Caco-2 (cell line): ENCODE results near the gene DNPH1. TPM values are rescaled to one million over a fixed set of nuclear protein-coding genes. Genes with fewer than 3 reads are reported as not detected.

ENCODE experiments used
- BruUV-seq: library from RNA; stranded (reverse); fragments of 400-500 nt; replicated peaks from 2 replicates; lab custom pipeline; 2021; lab: Mats Ljungman, UMichigan
- CTCF ChIA-PET: fragments of 300-600 bp; sonication (Branson Sonifier 250); formaldehyde crosslinking; loops from one replicate; lab custom pipeline; 2022; ENCODE audit warnings: antibody characterized with exemption; lab: Charles Lee
- POLR2A ChIA-PET: fragments of 300-600 bp; sonication (Branson Sonifier 250); formaldehyde crosslinking; loops from one replicate; lab custom pipeline; 2022; ENCODE audit warnings: antibody characterized with exemption; lab: Charles Lee
- DNase-seq, 2 experiments: peaks; one replicate each; pipeline versions ENCODE4 v3.0.0 to v3.0.0-alpha.2; 2020 to 2022
- H3K27me3 ChIP-seq: replicated peaks from 2 replicates; pipeline ENCODE4 v1.6.0; 2011; ENCODE audit warnings: low read length; ENCODE audit not compliant: control insufficient read depth, insufficient read depth
- H3K36me3 ChIP-seq: 2 replicates; pipeline ENCODE4 v1.5.1; 2011; ENCODE audit warnings: low read length; ENCODE audit not compliant: control insufficient read depth, insufficient read depth
- H3K4me1 ChIP-seq: fragments of 250-450 bp; sonication (Bioruptor Pico); 2 replicates; pipeline ENCODE4 v1.5.1; 2020; ENCODE audit warnings: mild to moderate bottlenecking
- H3K4me3 ChIP-seq: 2 replicates; pipeline ENCODE4 v1.5.1; 2011; ENCODE audit warnings: low read depth, mild to moderate bottlenecking, control low read depth, low read length
- H3K9me3 ChIP-seq: fragments of 250-450 bp; sonication (Bioruptor Pico); 2 replicates; pipeline ENCODE4 v1.5.1; 2020; ENCODE audit warnings: mild to moderate bottlenecking, moderate library complexity
- H3K27ac Mint-ChIP-seq: one replicate; pipeline ENCODE4 v1.8.0; 2022; ENCODE audit warnings: mixed read lengths; ENCODE audit not compliant: unreplicated experiment
- H3K27me3 Mint-ChIP-seq: one replicate; pipeline ENCODE4 v1.8.0; 2022; ENCODE audit warnings: mixed read lengths; ENCODE audit not compliant: insufficient read depth, unreplicated experiment
- H3K36me3 Mint-ChIP-seq: one replicate; pipeline ENCODE4 v1.8.0; 2022; ENCODE audit warnings: mild to moderate bottlenecking, mixed read lengths; ENCODE audit not compliant: insufficient read depth, unreplicated experiment
- H3K4me1 Mint-ChIP-seq: one replicate; pipeline ENCODE4 v1.8.0; 2022; ENCODE audit warnings: low read depth, mixed read lengths; ENCODE audit not compliant: unreplicated experiment
- H3K4me3 Mint-ChIP-seq: one replicate; pipeline ENCODE4 v1.8.0; 2022; ENCODE audit warnings: mild to moderate bottlenecking, moderate library complexity, mixed read lengths; ENCODE audit not compliant: unreplicated experiment
- H3K9me3 Mint-ChIP-seq: one replicate; pipeline ENCODE4 v1.8.0; 2022; ENCODE audit warnings: mixed read lengths; ENCODE audit not compliant: unreplicated experiment
- CTCF ChIP-seq, 2 experiments: fragments of 200-600 bp in 1 of 2; IDR thresholded peaks; 1 replicate in 1 of 2; 2 replicates in 1 of 2; pipeline versions ENCODE4 v1.5.1 to v1.8.0; 2011 to 2022; ENCODE audit warnings: antibody characterized with exemption in 1 of 2, control low read depth in 1 of 2, inconsistent platforms in 1 of 2, low read depth in 1 of 2, low read length in 1 of 2, mild to moderate bottlenecking in 1 of 2, moderate library complexity in 1 of 2; ENCODE audit not compliant: insufficient read depth in 1 of 2, severe bottlenecking in 1 of 2, unreplicated experiment in 1 of 2
- intact Hi-C: fragments of 100-400 bp; cut with micrococcal nuclease; formaldehyde crosslinking; loops from one replicate; pipeline ENCODE4 v1.10.0; 2022; ENCODE audit not compliant: unreplicated experiment
- total RNA-seq: library from RNA; stranded (reverse); gene quantifications from 2 replicates; pipeline ENCODE4 v1.2.3, GENCODE V29; 2022

DNPH1 gene
- total RNA-seq, 1 experiment from 2014 or later = 62.6 TPM

GRCh38 chr6:43239054-43239453 lies 9.8 kb upstream of the DNPH1 start:
- Histone ChIP-seq H3K36me3 (no peaks in the 10 kb centered on the region), H3K4me3 (no peak overlapping the region), H3K9me3 (peaks cover 5% of the 10 kb centered on the region; the same call in 1 of the 2 replicates), H3K4me1 (no peaks in the 10 kb centered on the region), H3K27me3 (no peaks in the 10 kb centered on the region; the same call in 1 of the 2 replicates)
- no peak for TF ChIP-seq CTCF (IDR thresholded peaks at IDR 0.05; ENCODE audit: insufficient read depth in 1 of 2, low read depth in 1 of 2, low read length in 1 of 2, severe bottlenecking in 1 of 2, unreplicated experiment in 1 of 2)
- POLR2A ChIA-PET = no interaction called here
- no peaks in the 10 kb centered on the region for H3K36me3 Mint-ChIP-seq
- no peak for DNase-seq
- BruUV-seq = no TSS peak
- no peaks in the 10 kb centered on the region for H3K4me1 Mint-ChIP-seq
- no peak overlapping the region for H3K27ac Mint-ChIP-seq
- CTCF ChIA-PET = no interaction called here
- no peak overlapping the region for H3K4me3 Mint-ChIP-seq
- H3K27me3 Mint-ChIP-seq = peaks cover 8% of the 10 kb centered on the region
- intact Hi-C loops = no loop called here
- H3K9me3 Mint-ChIP-seq = no peaks in the 10 kb centered on the region

GRCh38 chr6:43235841-43236240 lies 6.6 kb upstream of the DNPH1 start:
- ChIA-PET POLR2A (no interaction called here), CTCF (no interaction called here)
- no peak overlapping the region for H3K4me3 ChIP-seq
- Mint-ChIP-seq H3K36me3 (no peaks in the 10 kb centered on the region), H3K27ac (no peak overlapping the region), H3K9me3 (no peaks in the 10 kb centered on the region), H3K4me3 (no peak overlapping the region), H3K27me3 (peaks cover 9% of the 10 kb centered on the region), H3K4me1 (no peaks in the 10 kb centered on the region)
- BruUV-seq = no TSS peak
- no peaks in the 10 kb centered on the region for H3K27me3 ChIP-seq
- no peaks in the 10 kb centered on the region for H3K4me1 ChIP-seq
- H3K36me3 ChIP-seq = no peaks in the 10 kb centered on the region
- intact Hi-C loops = no loop called here
- DNase-seq = no peak
- peaks cover 5% of the 10 kb centered on the region; the same call in 1 of the 2 replicates for H3K9me3 ChIP-seq
- no peak for TF ChIP-seq CTCF (IDR thresholded peaks at IDR 0.05; ENCODE audit: insufficient read depth in 1 of 2, low read depth in 1 of 2, low read length in 1 of 2, severe bottlenecking in 1 of 2, unreplicated experiment in 1 of 2)

GRCh38 chr6:43231735-43232450 lies 2.6 kb upstream of the DNPH1 start:
- no peaks in the 10 kb centered on the region for H3K36me3 Mint-ChIP-seq
- CTCF ChIA-PET = no interaction called here
- no TSS peak for BruUV-seq
- Histone ChIP-seq H3K4me3 (no peak overlapping the region), H3K36me3 (no peaks in the 10 kb centered on the region), H3K4me1 (peaks cover 11% of the 10 kb centered on the region), H3K27me3 (no peaks in the 10 kb centered on the region), H3K9me3 (no peaks in the 10 kb centered on the region)
- peaks cover 5% of the 10 kb centered on the region for H3K27me3 Mint-ChIP-seq
- H3K27ac Mint-ChIP-seq = no peak overlapping the region
- no peak overlapping the region for H3K4me3 Mint-ChIP-seq
- no peak for DNase-seq
- no peaks in the 10 kb centered on the region for H3K9me3 Mint-ChIP-seq
- POLR2A ChIA-PET = interaction anchor here (0.7 kb wide), 1 partner anchor 124 kb away, joined by 8 read pairs; no protein-coding TSS in a partner anchor
- TF ChIP-seq CTCF (IDR thresholded peaks at IDR 0.05; ENCODE audit: insufficient read depth in 1 of 2, low read depth in 1 of 2, low read length in 1 of 2, severe bottlenecking in 1 of 2, unreplicated experiment in 1 of 2) = no peak
- H3K4me1 Mint-ChIP-seq = peaks cover 5% of the 10 kb centered on the region
- intact Hi-C loops = no loop called here
